HL-60/S4 treated with retinoic acid at 250 ng/mL for 4 days and 3 days (cell line): Measurements from ENCODE around the gene KRTAP4-16.
"Not testable (repeated sequence)": the region's sequence is repeated elsewhere in the genome, so short reads cannot be mapped to it uniquely, and the experiment has no call there.

Source experiments
- in situ Hi-C: fragments of 300-500 bp; cut with MboI; formaldehyde crosslinking; loops from 2 replicates; pipeline ENCODE4 v1.7.0; 2022; ENCODE audit warnings: low sequenced_read_pairs

KRTAP4-16 gene

DNA sequence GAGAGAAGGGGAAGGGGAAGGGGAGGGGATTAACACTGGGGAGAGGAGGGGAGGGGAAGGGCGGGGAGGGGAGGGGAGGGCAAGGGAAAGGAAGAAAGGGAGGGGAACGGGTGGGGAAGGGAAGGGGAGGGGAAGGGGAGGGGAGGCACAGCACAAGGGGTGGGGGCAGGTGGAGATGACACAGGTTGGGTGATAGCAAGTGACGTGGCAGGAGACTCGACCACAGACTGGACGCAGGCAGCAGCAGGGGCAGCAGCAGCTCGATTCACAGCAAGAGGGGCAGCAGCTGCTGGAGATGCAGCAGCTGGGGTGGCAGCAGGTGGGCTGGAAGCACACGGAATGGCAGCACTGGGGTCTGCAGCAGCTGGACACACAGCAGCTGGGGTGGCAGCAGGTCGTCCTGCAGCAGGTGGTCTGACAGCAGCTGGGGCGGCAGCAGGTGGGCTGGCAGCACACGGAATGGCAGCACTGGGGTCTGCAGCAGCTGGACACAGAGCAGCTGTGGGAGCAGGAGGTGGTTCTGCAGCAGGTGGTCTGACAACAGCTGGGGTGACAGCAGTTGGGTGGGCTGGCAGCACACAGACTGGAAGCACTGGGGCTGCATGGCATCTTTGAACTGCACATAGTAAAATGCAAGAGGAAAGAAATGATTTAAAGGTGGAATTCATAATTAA is at the start of gene KRTAP4-16:
Gene KRTAP4-16 (minus strand): TSS at position 624 of the 674 bp plus-strand sequence. CDS start 0 bp downstream, at position 624.
- in situ Hi-C loops: no loop called here

DNA sequence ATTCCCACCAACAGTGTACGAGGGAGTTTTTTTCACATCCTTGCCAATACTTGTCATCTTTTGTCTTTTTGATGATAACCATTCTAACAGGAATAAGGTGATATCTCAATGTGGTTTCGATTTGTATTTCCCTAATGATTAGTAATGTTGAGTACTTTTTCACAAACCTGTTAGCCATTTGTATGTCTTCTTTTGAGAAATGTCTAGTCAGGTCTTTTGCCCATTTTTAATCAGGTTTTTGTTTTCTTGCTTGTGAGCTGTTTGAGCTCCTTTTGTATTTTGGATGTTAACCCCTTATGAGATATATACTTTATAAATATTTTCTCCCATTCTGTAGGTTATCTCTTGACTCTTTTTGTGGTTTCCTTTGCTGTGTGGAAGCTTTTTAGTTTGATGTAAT is 49.5 kb upstream of the KRTAP4-16 start:
- in situ Hi-C loops: no loop called here

DNA sequence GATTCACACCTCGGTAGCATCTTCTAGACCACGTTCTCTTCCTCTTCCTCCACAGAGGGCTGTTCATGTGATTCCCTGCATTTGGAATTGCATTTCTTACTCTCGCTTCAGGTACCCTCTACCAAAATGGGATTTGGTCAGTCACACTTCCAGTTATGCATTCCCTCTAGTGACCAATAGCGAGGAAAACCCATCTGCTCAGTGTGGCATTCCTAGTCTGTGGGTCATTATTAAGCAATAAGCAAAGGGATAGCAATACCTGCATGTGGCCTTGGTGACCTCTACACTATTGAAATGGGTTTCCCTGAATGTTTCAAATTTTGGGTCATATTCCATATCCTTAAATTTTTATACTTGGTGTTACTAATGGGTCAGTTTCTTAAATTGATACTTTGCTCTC is 48.0 kb upstream of the KRTAP4-16 start:
- in situ Hi-C loops: no loop called here

DNA sequence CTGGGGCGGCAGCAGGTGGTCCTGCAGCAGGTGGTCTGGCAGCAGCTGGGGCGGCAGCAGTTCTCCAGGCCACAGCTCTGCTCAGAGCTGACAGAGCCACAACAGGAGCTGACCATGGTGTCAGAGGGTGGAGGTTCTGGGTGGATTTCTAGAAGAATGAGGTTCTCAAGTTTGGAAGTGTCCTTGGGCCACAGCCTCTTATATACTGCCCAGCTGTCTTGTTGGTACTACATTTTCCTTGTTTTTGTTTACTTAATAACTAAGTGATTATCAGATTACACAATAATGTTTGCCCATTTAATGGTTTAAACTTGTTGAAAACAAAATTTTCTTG is 47.6 kb upstream of the KRTAP4-16 start, which contains the start of gene KRTAP4-5:
Gene KRTAP4-5 (minus strand): TSS at position 174 of the 334 bp plus-strand sequence. CDS start 58 bp downstream, at position 116.
- in situ Hi-C loops: no loop called here

DNA sequence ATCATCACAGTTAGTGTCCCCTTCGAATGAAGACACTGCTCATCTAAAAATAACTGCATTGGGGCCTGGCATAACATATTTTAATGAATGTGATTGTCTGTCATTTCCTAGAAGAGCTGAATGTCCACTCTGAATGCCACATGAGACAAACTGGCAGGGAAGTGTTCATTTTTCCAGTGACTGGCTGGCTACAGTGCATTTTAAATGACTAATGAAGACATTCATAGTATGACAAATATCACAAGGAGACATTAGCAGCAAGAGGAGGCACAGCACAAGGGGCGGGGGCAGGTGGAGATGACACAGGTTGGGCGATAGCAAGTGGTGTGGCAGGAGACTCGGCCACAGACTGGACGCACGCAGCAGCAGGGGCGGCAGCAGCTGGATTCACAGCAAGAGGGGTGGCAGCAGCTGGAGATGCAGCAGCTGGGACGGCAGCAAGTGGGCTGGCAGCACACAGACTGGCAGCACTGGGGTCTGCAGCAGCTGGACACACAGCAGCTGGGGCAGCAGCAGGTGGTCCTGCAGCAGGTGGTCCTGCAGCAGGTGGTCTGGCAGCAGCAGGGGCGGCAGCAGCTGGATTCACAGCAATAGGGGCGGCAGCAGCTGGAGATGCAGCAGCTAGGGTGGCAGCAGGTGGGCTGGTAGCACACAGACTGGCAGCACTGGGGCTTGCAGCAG is 47.1 kb upstream of the KRTAP4-16 start:
- in situ Hi-C loops: not testable (repeated sequence)

DNA sequence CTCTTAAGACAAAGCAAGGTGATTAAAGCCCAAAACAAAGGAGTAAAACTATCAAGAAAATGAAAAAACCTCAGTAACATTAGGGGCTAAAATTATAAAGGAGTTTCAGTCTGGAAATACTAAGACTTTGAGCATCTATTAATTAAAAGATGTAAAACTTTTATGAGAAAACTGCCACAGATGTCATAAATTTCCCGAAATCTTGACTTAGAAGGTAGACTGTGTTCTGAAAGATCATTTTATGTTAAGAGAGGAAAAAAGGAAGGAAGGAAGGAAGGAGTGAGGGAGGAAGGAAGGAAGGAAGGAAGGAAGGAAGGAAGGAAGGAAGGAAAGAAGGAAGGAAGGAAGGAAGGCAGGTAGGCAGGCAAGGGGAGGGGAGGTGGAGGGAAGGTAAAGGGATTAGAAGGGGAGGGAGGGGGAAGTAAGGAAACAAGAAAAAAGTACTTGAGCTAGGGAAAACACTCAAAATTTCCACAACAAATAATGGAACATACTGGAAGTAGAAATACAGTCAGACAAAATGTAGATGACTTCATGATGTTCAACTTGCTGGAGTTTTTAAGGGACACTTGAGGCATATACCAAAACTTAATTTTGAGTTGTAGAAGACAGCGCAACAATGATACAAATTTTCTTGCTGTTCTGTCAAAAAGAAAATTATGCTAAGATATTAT is 45.7 kb upstream of the KRTAP4-16 start:
- in situ Hi-C loops: no loop called here

DNA sequence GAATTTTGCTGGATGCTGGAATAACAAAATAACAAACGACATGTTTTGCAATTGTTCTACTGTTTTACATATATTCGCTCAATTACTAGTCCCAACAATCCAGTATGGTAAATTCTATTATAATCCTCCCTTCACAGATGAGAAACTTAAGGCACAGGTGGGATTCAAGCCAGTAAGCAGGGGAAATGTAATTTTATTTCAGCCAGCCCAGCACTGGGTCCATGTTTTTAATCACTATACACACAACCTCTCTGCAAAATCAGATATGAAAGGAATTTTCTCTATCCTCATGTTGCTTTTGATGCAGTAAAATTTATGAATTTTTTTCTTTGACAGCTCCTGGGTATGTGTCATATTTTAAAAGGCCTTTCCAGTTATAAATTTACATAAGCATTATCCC is 43.3 kb upstream of the KRTAP4-16 start:
- in situ Hi-C loops: no loop called here

DNA sequence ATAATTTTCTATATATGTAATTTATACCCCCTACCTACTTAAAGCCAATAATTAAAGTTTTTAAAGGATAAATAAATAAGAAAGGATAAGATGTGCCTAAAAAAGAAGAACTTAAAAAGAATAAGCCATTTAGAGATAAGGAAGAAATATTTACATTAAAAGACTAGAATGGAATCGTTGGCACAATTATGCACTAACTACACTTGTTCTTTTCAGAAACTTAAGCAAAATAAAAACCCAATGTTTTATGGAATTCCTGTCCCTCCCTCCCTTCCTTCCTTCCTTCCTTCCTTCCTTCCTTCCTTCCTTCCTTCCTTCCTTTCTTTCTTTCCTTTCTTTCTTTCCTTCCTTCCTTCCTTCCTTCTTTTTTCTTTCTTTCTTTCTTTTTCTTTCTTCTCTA is 42.8 kb upstream of the KRTAP4-16 start:
- in situ Hi-C loops: no loop called here

DNA sequence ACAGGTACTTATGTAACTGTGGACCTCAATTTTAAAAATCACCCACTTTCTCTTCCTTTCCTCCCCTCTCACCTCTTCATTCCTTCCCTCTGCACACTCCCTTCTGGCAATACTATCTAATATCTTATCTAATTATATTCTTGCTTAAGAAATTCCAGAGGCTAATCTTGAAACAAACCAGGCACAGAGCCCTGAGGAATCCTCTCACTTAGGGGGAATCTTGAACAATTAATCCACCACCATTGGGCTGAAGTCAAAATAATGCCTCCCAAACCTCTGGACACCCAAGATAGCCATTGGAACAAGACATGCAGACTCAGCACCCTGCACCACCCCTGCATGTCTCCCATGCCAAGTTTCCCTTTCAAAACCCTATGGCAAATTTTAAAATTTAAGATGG is 39.4 kb upstream of the KRTAP4-16 start:
- in situ Hi-C loops: no loop called here

DNA sequence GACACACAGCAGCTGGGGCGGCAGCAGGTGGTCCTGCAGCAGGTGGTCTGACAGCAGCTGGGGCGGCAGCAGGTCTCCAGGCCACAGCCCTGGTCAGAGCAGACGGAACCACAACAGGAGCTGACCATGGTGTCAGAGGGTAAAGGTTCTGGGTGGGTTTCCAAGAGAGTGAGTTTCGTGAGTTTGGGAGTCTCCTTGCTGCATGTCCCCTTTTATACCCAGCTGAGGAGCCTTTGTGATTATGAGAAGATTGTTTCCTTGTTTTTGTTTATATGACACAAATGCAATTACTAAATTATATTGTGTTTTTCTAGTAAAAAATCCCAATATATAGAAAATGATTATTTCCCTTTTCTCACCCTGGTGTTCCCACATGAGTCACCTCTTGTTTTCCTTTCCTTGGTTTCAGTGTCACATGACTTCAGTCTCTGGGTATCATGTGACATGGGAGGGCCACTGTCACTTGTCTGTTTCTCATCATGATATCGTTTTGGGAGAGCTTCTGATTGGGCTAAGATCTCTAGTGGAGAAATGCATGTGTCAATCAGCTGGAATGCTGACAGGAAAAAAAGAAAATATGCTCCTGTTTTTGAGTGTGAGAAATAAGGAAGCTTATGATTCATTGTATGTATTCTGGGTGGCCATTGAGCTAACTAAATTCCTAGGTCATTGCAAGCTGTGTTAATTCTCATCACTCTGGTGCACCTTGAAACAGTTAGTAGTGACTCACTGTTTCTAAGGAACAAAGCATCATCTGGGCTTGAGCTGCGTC is 38.5 kb upstream of the KRTAP4-16 start, which contains the start of gene KRTAP4-6:
Gene KRTAP4-6 (minus strand): TSS at position 185 of the 772 bp plus-strand sequence. CDS start 57 bp downstream, at position 128.
- in situ Hi-C loops: no loop called here

DNA sequence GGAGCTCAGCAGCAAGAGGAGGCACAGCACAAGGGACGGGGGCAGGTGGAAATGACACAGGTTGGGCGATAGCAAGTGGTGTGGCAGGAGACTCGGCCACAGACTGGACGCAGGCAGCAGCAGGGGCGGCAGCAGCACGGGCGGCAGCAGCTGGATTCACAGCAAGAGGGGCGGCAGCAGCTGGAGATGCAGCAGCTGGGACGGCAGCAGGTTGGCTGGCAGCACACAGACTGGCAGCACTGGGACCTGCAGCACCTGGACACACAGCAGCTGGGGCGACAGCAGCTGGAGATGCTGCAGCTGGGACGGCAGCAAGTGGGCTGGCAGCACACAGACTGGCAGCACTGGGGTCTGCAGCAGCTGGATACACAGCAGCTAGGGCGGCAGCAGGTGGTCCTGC is 37.9 kb upstream of the KRTAP4-16 start:
- in situ Hi-C loops: not testable (repeated sequence)

DNA sequence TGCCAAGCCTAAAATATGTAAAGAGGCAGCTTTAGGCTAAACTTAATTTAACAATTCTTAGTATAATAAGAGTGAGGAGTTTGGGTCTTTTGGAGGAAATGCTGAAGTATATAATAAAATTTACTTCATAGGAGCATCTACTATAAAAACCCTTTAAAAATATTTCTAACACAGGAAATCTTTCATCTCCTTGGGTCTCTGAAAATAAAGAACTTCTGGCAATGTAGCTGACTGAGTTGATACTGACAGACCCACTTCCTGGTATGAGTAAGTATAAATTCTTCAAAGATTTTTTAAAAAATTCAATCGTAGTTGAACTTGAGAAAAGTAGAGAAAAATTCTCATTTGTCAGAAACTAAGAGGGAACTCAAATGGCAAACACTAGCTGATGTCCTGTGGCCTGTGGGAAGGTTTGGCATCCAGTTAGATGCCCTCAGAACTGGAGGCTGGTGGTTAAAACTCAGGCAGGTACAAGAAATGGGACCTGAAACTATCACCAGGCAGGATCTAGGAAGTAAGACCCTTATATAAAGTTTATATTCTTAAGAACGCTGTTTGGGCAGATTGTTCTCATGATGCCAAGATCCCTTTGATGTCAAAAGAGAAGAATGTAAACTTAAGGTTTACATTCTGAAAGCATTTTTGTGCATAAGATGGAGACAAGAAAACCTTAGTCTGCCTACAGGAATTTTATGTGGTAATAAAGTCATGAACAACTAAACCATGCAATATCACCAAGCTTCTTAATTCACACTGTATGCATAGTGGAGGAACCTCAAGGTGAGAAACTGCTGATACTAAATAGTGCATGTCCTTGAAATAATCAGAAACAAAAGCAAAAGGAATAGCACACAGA is 32.1 kb upstream of the KRTAP4-16 start:
- in situ Hi-C loops: no loop called here

DNA sequence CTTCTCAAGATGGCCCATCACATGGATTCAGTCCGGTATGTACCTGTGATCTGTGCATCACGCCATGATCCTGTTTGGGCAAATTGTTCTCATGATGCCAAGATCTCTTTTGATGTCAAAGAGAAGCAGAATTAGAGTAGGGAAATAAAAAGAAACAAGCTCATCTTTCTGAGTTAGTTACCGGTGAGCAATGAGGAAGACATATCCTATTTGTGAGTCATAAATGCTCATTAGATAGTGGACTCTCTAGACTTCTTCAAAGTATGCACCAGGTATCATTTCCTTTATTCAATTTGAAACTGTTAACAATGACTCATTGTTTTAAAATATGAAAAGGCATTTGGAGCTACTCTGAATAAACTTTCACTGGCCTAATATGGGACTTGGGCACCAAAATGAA is 30.0 kb upstream of the KRTAP4-16 start:
- in situ Hi-C loops: no loop called here

DNA sequence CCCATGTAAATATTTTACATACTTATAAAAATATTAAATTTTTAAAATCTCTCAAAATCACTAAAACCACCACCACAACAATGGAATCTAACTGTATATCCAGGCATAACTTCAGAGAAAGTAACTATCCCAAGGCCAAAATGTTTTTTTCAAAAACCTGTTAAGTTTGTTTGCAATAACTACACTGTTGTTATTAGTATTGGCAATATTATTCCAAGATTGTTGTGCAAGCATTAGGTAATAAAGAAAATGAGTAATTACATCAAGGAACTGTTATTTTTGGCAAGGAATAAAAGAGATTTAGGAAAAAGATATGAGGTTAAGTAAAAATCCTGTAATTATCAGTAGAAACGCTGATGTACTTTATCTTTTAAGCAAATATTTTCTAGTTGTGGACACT is 25.4 kb upstream of the KRTAP4-16 start:
- in situ Hi-C loops: no loop called here

DNA sequence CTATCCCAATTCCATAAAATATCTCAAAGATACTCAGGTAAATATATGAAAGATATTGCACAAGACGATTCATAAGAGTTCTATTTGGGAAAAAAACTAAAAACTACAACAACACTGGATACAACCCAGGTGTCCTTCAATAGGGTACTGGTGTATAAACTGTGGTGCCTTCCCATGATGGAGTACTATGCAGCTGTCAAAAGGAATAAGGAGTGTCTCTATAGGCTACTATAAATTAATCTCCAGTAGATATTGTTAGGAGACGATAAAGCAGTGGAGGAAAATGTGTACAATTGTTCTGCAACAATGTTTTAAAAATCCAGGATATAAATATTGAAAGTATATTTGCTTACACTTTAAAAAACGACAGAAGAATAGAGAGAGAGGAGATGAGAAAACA is 24.4 kb upstream of the KRTAP4-16 start:
- in situ Hi-C loops: no loop called here

DNA sequence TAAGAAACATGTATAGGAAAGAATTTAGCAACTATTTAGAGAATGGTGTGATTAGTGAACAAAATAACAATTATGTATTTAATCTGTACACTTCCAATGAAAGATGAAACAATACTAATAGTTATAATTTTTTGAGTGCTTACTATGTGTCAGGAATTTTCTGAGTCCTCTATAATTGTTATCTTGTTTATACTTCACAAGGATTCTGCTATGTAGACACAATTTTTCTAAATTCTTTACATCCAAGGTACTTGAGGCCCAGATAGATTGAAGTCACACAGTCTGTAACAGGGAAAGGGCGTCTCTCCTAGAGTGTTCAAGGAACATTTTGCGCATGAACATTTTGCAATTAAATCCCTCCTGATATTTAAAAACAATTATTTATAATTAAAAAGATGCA is 23.1 kb upstream of the KRTAP4-16 start:
- in situ Hi-C loops: no loop called here

DNA sequence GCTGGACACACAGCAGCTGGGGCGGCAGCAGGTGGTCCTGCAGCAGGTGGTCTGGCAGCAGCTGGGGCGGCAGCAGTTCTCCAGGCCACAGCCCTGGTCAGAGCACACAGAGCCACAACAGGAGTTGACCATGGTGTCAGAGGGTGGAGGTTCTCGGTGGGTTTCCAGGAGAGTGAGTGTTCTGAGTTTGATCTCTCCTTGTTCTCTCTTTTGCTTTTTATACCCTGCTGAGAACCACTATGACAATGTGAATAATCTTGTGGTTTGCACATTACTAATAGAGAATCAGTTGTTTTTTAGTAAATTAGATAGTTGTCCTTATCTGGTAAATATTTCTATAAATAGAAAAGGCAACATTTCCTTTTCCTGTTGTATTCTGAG is 22.0 kb upstream of the KRTAP4-16 start, which contains the start of gene KRTAP4-12:
Gene KRTAP4-12 (minus strand): TSS at position 192 of the 381 bp plus-strand sequence. CDS start 60 bp downstream, at position 132.
- in situ Hi-C loops: not testable (repeated sequence)

DNA sequence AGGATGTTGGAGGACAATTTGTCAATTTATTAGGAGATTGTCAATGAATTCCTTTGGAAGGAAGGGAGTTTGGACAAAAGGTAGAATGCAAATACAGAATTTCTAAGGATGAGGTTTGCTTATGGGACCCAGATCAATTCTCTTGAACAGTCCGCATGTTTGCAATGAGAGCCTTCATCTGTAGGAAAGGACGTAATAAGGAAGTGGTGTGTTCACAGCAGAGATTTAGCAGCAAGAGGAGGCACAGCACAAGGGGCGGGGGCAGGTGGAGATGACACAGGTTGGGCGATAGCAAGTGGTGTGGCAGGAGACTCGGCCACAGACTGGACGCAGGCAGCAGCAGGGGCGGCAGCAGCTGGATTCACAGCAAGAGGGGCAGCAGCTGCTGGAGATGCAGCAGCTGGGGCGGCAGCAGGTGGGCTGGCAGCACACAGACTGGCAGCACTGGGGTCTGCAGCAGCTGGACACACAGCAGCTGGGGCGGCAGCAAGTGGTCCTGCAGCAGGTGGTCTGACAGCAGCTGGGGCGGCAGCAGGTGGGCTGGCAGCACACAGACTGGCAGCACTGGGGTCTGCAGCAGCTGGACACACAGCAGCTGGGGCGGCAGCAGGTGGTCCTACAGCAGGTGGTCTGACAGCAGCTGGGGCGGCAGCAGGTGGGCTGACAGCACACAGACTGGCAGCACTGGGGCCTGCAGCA is 21.4 kb upstream of the KRTAP4-16 start:
- in situ Hi-C loops: not testable (repeated sequence)

DNA sequence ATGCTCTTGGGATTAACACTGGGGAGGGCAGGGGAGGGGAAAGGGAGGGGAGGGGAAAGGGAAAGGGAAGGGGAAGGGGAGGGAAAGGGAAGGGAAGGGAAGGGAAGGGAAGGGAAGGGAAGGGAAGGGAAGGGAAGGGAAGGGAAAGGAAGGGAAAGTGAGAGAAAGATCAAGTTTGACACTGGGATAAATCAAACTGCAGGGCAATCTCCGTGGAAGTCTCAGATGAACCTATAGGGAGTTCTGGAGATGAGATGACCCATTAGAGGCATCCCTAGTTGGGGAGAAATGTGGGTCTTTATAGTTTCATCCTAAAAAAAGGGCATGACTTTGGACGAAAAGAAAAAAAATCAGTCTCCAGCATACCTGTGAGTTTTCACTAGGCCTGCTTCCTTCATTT is 19.7 kb upstream of the KRTAP4-16 start:
- in situ Hi-C loops: no loop called here
